Stimulated activated effector memory CD8-positive, alpha-beta T cell treated with anti-CD3 and anti-CD28 coated beads, Interleukin-12 subunit alpha, Interleukin-12 subunit beta, amount 100 ng/mL, for 72 hours (primary cell): ENCODE measurements around the gene HGF.

ENCODE experiments used
- ATAC-seq: fragments of 150-1000 bp; cut with Tn5 transposase; 2 replicates; pipeline ENCODE4 v1.10.0; 2021
- DNase-seq, 2 donors: peaks; one replicate each; pipeline ENCODE4 v3.0.0; 2021 to 2022; ENCODE audit warnings: low spot score in 2 of 2
- H3K27ac Mint-ChIP-seq: one replicate; pipeline ENCODE4 v1.8.0; 2022; ENCODE audit warnings: mild to moderate bottlenecking, mixed read lengths
- H3K36me3 Mint-ChIP-seq: one replicate; pipeline ENCODE4 v1.8.0; 2022; ENCODE audit warnings: mild to moderate bottlenecking, mixed read lengths
- H3K4me1 Mint-ChIP-seq: one replicate; pipeline ENCODE4 v1.8.0; 2022; ENCODE audit warnings: mixed read lengths
- H3K4me3 Mint-ChIP-seq: one replicate; pipeline ENCODE4 v1.8.0; 2022; ENCODE audit warnings: mild to moderate bottlenecking, mixed read lengths
- H3K9me3 Mint-ChIP-seq: one replicate; pipeline ENCODE4 v1.8.0; 2022; ENCODE audit warnings: mixed read lengths

Gene HGF

DNA sequence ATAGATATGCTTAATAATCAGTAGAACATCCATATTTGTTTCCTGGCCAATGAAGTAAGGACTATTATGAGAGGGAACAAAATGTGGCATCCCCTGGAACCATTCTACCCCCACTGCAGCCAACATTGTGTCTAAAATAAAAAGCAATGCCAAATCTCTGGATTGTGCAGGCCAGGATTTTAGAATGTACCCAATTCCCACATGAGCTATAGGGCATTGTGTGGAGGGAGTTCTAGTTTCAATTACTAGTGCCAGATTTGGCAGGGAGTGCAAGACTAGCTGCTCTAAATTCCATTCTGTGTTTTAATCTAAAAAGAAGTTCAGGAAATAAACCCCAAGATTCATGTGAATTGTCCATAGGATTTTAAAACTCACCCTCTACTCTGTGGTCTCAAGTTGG is 112.3 kb downstream of the HGF start:
- H3K4me1 Mint-ChIP-seq, result no peaks in the 10 kb centered on the region
- DNase-seq, result no peak
- H3K9me3 Mint-ChIP-seq, result peaks cover 15% of the 10 kb centered on the region
- no peak for ATAC-seq
- H3K4me3 Mint-ChIP-seq, result no peak overlapping the region
- H3K36me3 Mint-ChIP-seq, result no peaks in the 10 kb centered on the region
- no peak overlapping the region for H3K27ac Mint-ChIP-seq

DNA sequence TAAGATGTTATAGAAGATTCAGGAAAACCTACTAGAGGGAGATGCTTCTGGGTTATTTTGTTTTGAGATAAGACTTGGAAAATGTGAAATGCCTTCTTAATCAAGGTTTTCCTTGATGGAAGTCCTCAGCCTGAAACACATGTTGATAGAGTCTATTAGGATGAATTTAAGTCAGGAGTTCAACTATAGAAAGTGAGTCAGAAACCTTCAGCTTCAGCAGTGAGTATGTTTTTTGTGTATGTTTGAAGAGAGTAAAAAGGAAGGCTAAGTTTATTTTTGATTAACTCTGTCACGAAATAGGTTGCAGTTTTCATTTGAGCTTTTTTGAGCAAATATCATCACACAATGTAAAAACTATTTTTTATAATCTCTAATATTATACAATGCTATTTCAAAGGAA is 114.6 kb downstream of the HGF start:
- peaks cover 9% of the 10 kb centered on the region for H3K9me3 Mint-ChIP-seq
- H3K27ac Mint-ChIP-seq, result no peak overlapping the region
- H3K4me1 Mint-ChIP-seq, result no peaks in the 10 kb centered on the region
- H3K36me3 Mint-ChIP-seq, result no peaks in the 10 kb centered on the region
- ATAC-seq (no peak), DNase-seq (no peak)
- no peak overlapping the region for H3K4me3 Mint-ChIP-seq

DNA sequence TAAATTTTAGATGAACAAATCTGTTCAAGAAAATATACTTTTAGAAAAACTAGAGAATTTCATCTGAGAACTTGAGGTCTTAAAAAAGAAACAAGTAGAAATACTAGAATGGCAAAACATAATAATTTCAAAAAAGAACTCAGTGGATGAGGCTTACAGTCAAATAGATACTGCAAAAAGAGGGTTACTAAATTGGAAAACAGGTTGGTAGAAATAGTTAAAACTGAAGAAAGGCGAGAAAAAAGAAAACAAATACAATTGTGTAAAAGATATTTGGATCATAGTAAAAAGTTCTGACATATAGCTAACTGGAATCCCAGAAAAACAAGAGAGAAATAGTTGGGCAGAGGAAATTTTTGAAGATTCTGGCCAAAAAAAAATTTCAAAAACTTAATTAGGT is 117.6 kb downstream of the HGF start:
- H3K4me3 Mint-ChIP-seq, result no peak overlapping the region
- H3K9me3 Mint-ChIP-seq, result peaks cover 14% of the 10 kb centered on the region
- no peak for DNase-seq
- H3K4me1 Mint-ChIP-seq, result no peaks in the 10 kb centered on the region
- no peak for ATAC-seq
- H3K27ac Mint-ChIP-seq, result no peak overlapping the region
- H3K36me3 Mint-ChIP-seq, result no peaks in the 10 kb centered on the region
